RWPE2 (cell line): ENCODE data around the gene PDE7B.

ENCODE experiments used
- ATAC-seq: fragments of 200-7000 bp; cut with Tn5 transposase; 3 replicates; pipeline ENCODE4 v1.9.1; 2021; ENCODE audit warnings: low read depth
- DNase-seq: peaks from one replicate; pipeline ENCODE4 v3.0.0-alpha.2; 2020; ENCODE audit warnings: low spot score
- H3K27ac ChIP-seq: fragments of 450-650 bp; 2 replicates; pipeline ENCODE4 v1.5.1; 2017; ENCODE audit warnings: mild to moderate bottlenecking; ENCODE audit not compliant: poor library complexity, severe bottlenecking
- H3K27me3 ChIP-seq: fragments of 250-450 bp; sonication (Bioruptor Pico); 2 replicates; pipeline ENCODE4 v1.5.1; 2021; ENCODE audit warnings: mild to moderate bottlenecking, moderate library complexity; ENCODE audit not compliant: insufficient read depth, poor library complexity, severe bottlenecking
- H3K36me3 ChIP-seq: fragments of 250-450 bp; sonication (Bioruptor Pico); 2 replicates; pipeline ENCODE4 v1.5.1; 2020; ENCODE audit warnings: low read depth, mild to moderate bottlenecking, moderate library complexity
- H3K4me1 ChIP-seq: fragments of 250-450 bp; sonication (Bioruptor Pico); 2 replicates; pipeline ENCODE4 v1.5.1; 2021; ENCODE audit warnings: mild to moderate bottlenecking, moderate library complexity; ENCODE audit not compliant: insufficient read depth, poor library complexity, severe bottlenecking
- H3K4me3 ChIP-seq: fragments of 250-450 bp; sonication (Bioruptor Pico); 2 replicates; pipeline ENCODE4 v1.5.1; 2021; ENCODE audit warnings: mild to moderate bottlenecking, moderate library complexity; ENCODE audit not compliant: severe bottlenecking
- H3K9me3 ChIP-seq: fragments of 250-450 bp; sonication (Bioruptor Pico); 2 replicates; pipeline ENCODE4 v1.5.1; 2021; ENCODE audit warnings: mild to moderate bottlenecking, moderate library complexity; ENCODE audit not compliant: severe bottlenecking
- TF ChIP-seq, protein P1 (sequence below): fragments of 450-650 bp; IDR thresholded peaks from one replicate; pipeline ENCODE4 v1.5.1; 2017; ENCODE audit warnings: mild to moderate bottlenecking, moderate library complexity; ENCODE audit not compliant: poor library complexity, severe bottlenecking

Gene PDE7B

DNA sequence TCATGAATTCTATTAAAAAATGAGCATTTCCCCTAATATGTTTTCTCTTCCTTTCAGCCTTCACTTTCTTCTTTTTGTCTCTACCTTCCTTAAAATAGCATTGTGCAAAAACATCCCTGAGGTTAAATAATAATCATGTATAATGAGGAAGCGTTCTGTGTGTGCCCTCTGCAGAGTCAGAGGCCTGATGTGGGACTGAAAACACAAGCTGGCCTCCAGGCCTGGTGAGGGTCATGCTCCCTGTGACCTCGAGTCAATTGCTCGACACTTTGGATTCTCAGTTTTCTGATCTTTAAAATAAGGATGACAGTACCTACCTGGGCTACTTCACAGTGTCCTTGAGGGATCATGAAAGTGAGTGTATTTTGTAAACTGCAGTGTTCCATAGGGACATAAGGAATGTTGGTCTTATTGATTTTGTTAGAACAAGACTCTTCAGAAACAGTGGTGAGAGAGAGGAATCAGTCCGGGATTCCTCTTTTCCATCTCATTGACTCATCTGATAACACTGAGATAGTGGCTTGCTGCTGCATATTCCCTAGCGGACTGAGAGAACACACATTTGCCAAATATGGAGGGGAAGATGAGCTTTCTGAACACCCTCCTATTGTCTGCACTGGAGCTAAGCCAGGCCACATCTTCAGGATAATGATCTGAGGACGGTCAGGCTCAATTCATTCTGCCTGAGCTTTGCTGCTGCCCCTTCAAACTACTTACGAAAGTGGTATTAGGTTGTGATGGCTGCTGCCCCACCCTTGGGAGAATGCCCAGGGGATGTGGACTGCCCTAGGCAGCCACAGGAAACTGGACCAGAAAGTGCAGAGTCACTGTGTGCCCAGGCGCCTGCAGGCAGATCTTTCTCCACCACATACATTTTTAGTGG is 39.6 kb upstream of the PDE7B start:
- H3K36me3 ChIP-seq, result no peaks in the 10 kb centered on the region
- H3K9me3 ChIP-seq, result no peaks in the 10 kb centered on the region
- no peaks in the 10 kb centered on the region for H3K27me3 ChIP-seq
- H3K27ac ChIP-seq, result no peak overlapping the region
- ATAC-seq (no peak), DNase-seq (no peak)
- no peak overlapping the region for H3K4me3 ChIP-seq
- H3K4me1 ChIP-seq, result no peaks in the 10 kb centered on the region
- TF ChIP-seq, protein P1, sequence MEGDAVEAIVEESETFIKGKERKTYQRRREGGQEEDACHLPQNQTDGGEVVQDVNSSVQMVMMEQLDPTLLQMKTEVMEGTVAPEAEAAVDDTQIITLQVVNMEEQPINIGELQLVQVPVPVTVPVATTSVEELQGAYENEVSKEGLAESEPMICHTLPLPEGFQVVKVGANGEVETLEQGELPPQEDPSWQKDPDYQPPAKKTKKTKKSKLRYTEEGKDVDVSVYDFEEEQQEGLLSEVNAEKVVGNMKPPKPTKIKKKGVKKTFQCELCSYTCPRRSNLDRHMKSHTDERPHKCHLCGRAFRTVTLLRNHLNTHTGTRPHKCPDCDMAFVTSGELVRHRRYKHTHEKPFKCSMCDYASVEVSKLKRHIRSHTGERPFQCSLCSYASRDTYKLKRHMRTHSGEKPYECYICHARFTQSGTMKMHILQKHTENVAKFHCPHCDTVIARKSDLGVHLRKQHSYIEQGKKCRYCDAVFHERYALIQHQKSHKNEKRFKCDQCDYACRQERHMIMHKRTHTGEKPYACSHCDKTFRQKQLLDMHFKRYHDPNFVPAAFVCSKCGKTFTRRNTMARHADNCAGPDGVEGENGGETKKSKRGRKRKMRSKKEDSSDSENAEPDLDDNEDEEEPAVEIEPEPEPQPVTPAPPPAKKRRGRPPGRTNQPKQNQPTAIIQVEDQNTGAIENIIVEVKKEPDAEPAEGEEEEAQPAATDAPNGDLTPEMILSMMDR, result no peak

DNA sequence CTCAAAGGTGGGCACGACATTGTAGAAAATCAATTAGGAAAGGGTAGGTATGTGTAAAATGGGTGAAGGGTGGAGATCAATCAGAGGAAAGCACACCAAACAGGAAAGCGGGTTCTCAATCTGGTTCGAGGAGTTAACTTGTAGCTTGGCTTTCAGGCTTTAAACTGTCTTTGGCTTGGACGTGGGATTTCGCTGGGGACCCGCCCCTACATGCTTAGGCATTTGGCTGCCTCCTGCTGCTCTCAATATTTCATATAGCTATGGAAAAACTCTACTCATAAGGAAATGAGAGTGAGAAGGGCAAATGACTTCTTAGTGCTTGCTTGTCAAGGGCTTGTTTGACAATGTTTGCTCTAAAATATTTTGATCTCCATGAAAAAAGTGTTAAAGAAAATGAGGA is 38.1 kb upstream of the PDE7B start:
- H3K9me3 ChIP-seq, result no peaks in the 10 kb centered on the region
- ATAC-seq (no peak), DNase-seq (no peak)
- H3K27me3 ChIP-seq, result no peaks in the 10 kb centered on the region
- H3K4me3 ChIP-seq, result no peak overlapping the region
- no peaks in the 10 kb centered on the region for H3K4me1 ChIP-seq
- H3K27ac ChIP-seq, result no peak overlapping the region
- no peaks in the 10 kb centered on the region for H3K36me3 ChIP-seq
- TF ChIP-seq, protein P1, result no peak

DNA sequence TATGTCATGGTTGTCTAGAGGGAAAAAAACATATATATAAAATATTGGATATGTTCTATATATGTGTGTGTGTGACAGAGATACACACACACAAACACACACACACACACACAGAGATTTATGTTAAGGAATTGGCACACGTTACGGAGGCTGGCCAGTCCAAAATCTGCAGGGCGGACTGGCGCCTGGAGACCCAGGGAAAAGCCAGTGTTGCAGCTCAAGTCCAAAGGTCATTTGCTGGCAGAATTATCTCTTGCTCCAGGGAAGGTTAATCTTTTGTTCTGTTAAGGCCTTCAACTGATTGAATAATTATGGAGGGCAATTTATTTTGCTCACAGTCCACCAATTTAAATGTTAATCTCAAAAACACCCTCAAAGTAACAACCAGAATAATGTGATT is 37.5 kb upstream of the PDE7B start:
- no peak for DNase-seq
- H3K4me1 ChIP-seq, result no peaks in the 10 kb centered on the region
- no peaks in the 10 kb centered on the region for H3K27me3 ChIP-seq
- H3K4me3 ChIP-seq, result no peak overlapping the region
- H3K27ac ChIP-seq, result no peak overlapping the region
- TF ChIP-seq, protein P1, result no peak
- H3K9me3 ChIP-seq, result no peaks in the 10 kb centered on the region
- no peak for ATAC-seq
- H3K36me3 ChIP-seq, result no peaks in the 10 kb centered on the region

DNA sequence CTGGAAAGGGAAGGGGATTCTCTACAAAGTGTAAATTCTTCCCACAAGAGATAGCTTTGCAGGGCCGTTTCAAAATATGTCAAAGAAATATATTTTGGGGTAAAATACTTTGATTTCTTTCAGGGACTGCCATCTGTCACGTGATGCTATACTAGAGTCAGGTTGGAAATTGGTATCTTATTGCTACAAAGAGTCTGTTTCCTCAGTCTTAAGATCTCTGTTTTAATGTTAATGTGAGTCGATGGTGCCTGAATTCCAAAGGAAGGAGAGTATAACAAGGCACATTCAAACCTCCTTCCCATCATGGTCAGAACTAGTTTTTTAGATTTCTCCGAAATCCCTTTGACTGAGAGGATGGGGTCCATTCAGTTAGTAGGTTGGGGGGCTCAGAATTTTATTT is 36.3 kb upstream of the PDE7B start:
- Histone ChIP-seq H3K27ac (no peak overlapping the region), H3K36me3 (no peaks in the 10 kb centered on the region), H3K4me1 (no peaks in the 10 kb centered on the region), H3K27me3 (no peaks in the 10 kb centered on the region), H3K4me3 (no peak overlapping the region), H3K9me3 (no peaks in the 10 kb centered on the region)
- DNase-seq (no peak), ATAC-seq (no peak)
- TF ChIP-seq, protein P1, result no peak

DNA sequence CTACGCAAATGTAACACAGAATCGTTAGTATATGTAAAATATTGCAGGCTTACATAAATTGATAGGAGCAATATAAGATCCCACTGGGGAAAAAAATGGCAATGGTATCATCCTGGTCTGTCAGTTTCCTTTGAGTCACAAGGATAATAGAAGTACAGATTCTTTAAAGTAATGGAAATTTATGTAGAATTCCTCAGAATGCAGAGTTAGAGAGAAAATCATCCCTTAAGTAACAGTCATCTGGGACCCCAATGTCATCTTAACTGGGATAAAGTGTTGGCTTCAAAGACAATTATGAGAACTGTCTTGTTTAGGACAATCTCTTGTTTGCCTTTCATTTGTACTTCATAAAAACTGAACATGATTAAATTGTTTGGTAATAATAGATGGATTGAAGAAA is 34.5 kb upstream of the PDE7B start:
- DNase-seq (no peak), ATAC-seq (no peak)
- TF ChIP-seq, protein P1, result no peak
- H3K4me3 ChIP-seq, result no peak overlapping the region
- H3K27me3 ChIP-seq, result no peaks in the 10 kb centered on the region
- no peaks in the 10 kb centered on the region for H3K9me3 ChIP-seq
- H3K36me3 ChIP-seq, result no peaks in the 10 kb centered on the region
- H3K27ac ChIP-seq, result no peak overlapping the region
- no peaks in the 10 kb centered on the region for H3K4me1 ChIP-seq
